Activated naive CD8-positive, alpha-beta T cell treated with anti-CD3 and anti-CD28 coated beads, Interleukin-2, amount 10 ng/mL, durations not matched to agents 7 days and 5 days (primary cell): ENCODE measurements around the gene HDAC8. TPM values are rescaled to one million over a fixed set of nuclear protein-coding genes. Genes with fewer than 3 reads are reported as not detected.
"Not testable (repeated sequence)": the region's sequence is repeated elsewhere in the genome, so short reads cannot be mapped to it uniquely, and the experiment has no call there.

Experiments
- ATAC-seq: fragments of 150-1000 bp; cut with Tn5 transposase; one replicate; pipeline ENCODE4 v1.10.0; 2021; ENCODE audit warnings: low read depth, moderate library complexity
- POLR2A ChIA-PET: fragments of 350-600 bp; sonication (Branson Sonifier 250); formaldehyde crosslinking; loops from one replicate; lab custom pipeline; 2021; ENCODE audit warnings: antibody characterized with exemption; lab: Charles Lee
- DNase-seq: peaks from one replicate; pipeline ENCODE4 v3.0.0; 2021
- H3K27ac Mint-ChIP-seq: one replicate; pipeline ENCODE4 v1.8.0; 2022; ENCODE audit warnings: mild to moderate bottlenecking, mixed read lengths
- H3K27me3 Mint-ChIP-seq: one replicate; pipeline ENCODE4 v1.8.0; 2022; ENCODE audit warnings: mild to moderate bottlenecking, moderate library complexity, mixed read lengths
- H3K36me3 Mint-ChIP-seq: one replicate; pipeline ENCODE4 v1.8.0; 2021; ENCODE audit warnings: mild to moderate bottlenecking, mixed read lengths
- H3K4me1 Mint-ChIP-seq: one replicate; pipeline ENCODE4 v1.8.0; 2021; ENCODE audit warnings: mixed read lengths
- H3K4me3 Mint-ChIP-seq: one replicate; pipeline ENCODE4 v1.8.0; 2022; ENCODE audit warnings: mild to moderate bottlenecking, moderate library complexity, mixed read lengths
- H3K9me3 Mint-ChIP-seq: one replicate; pipeline ENCODE4 v1.8.0; 2021; ENCODE audit warnings: mixed read lengths
- total RNA-seq, 2 experiments: library from RNA; stranded (reverse); gene quantifications; one replicate each; pipeline ENCODE4 v1.2.3, GENCODE V29; 2021

The HDAC8 gene
- total RNA-seq, 2 experiments from 2014 or later = 25.2 to 25.5 TPM

GRCh38 chrX:72346302-72346949 lies 226.2 kb downstream of the HDAC8 start:
- Mint-ChIP-seq H3K27ac (no peak overlapping the region), H3K27me3 (no peaks in the 10 kb centered on the region), H3K36me3 (peaks cover 3% of the 10 kb centered on the region), H3K4me1 (no peaks in the 10 kb centered on the region), H3K9me3 (no peaks in the 10 kb centered on the region), H3K4me3 (no peak overlapping the region)
- ATAC-seq = no peak
- no peak for DNase-seq
- POLR2A ChIA-PET = no interaction called here

DNA sequence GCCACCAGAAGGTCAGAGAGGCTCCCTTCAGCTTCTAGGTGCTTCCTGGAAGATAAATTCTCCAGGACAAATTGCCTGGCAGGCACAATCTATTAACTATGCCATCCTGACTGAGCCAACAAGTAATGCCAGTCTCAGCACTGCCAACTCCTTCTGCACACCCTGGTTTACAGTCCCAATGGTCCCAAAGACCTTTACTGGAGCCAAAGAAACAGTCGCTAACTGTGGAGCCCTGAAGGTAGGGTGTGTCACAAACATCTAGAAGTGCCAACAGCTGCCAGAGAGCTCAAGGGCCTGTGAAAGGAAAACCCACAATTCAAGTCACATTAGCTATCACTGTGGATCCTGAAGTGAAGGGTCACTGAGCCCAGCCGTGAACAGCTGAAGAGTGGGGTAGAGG lies 232.0 kb downstream of the HDAC8 start:
- POLR2A ChIA-PET = no interaction called here
- no peaks in the 10 kb centered on the region for H3K4me1 Mint-ChIP-seq

DNA sequence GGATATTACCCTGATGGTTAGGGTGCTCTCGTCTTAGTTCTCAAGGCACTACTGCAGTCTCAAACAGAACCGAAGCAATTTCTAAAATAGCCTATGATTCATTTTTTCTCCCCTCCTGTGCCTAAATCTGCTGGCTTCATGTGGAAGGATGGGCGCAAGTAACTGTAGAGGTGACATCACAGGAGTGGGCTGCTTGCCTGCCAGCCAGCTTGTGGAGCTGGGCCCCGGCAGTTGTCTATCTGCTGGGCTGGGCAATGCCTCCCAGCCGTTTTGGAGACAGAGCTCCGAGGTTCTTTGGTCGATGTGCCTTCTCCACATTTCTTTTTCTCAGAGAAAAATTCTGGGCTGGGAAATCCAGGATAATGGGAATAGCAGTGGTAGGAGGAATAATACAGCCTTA lies 232.6 kb downstream of the HDAC8 start:
- no peaks in the 10 kb centered on the region for H3K27me3 Mint-ChIP-seq
- H3K27ac Mint-ChIP-seq = no peak overlapping the region
- no peak overlapping the region for H3K4me3 Mint-ChIP-seq
- H3K36me3 Mint-ChIP-seq = peaks cover 10% of the 10 kb centered on the region
- no peak for DNase-seq
- ATAC-seq = no peak
- no peaks in the 10 kb centered on the region for H3K4me1 Mint-ChIP-seq
- no peaks in the 10 kb centered on the region for H3K9me3 Mint-ChIP-seq
- POLR2A ChIA-PET = no interaction called here

More for the DNA sequence above, 232.0 kb downstream of the HDAC8 start:
- Mint-ChIP-seq H3K9me3 (no peaks in the 10 kb centered on the region), H3K36me3 (peaks cover 7% of the 10 kb centered on the region), H3K4me3 (no peak overlapping the region), H3K27me3 (no peaks in the 10 kb centered on the region), H3K27ac (no peak overlapping the region)
- DNase-seq = no peak
- no peak for ATAC-seq

- no peak for DNase-seq
- H3K9me3 Mint-ChIP-seq = peaks cover 2% of the 10 kb centered on the region
- ATAC-seq = no peak
- peaks cover 2% of the 10 kb centered on the region for H3K4me1 Mint-ChIP-seq
- H3K36me3 Mint-ChIP-seq = peaks cover 9% of the 10 kb centered on the region
- no peak overlapping the region for H3K4me3 Mint-ChIP-seq
- no peak overlapping the region for H3K27ac Mint-ChIP-seq
- no peaks in the 10 kb centered on the region for H3K27me3 Mint-ChIP-seq
- POLR2A ChIA-PET = no interaction called here
Observed at GRCh38 chrX:72330131-72330530, 242.5 kb downstream of the HDAC8 start.

DNA sequence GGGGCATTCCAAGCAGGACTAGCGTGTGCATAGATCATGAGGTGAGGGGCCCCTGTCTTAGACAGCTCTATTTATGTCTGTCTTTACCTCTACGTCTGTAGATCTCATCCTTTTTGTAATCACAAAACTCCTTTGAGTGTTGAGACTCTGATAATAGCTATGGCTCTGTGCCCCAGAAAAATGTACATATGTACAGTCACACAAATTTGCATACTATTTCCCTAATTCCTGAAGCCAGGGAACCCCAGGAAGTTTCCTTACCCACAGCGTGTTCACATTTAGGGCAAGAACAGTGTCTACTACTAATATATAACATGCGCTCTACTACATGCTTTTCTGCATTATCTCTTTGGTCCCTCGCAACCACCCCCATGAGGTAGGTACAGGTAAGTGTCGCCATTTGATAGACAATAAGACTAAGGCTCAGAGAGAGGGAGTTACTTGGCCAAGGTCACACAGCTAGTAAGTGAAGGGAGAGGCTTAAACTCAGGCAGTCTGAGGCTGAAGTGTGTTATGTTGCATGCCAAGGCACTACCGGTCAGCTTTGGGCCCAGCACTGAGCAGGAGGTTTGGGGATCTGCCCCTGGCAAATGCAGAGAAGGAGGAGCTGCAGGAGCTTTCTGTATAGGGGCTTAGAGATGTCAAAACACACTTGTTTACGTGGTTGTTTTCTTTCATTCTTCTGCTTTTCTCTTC lies 245.9 kb downstream of the HDAC8 start:
- ATAC-seq (no peak), DNase-seq (no peak)
- POLR2A ChIA-PET = no interaction called here
- Mint-ChIP-seq H3K4me1 (peaks cover 1% of the 10 kb centered on the region), H3K27ac (no peak overlapping the region), H3K9me3 (peaks cover 2% of the 10 kb centered on the region), H3K4me3 (no peak overlapping the region), H3K36me3 (peaks cover 6% of the 10 kb centered on the region), H3K27me3 (no peaks in the 10 kb centered on the region)

GRCh38 chrX:72319651-72320050 lies 253.0 kb downstream of the HDAC8 start:
- H3K36me3 Mint-ChIP-seq, H3K4me1 Mint-ChIP-seq, ATAC-seq, H3K27me3 Mint-ChIP-seq, H3K9me3 Mint-ChIP-seq, H3K4me3 Mint-ChIP-seq, DNase-seq, POLR2A ChIA-PET, H3K27ac Mint-ChIP-seq: not testable (repeated sequence)

DNA sequence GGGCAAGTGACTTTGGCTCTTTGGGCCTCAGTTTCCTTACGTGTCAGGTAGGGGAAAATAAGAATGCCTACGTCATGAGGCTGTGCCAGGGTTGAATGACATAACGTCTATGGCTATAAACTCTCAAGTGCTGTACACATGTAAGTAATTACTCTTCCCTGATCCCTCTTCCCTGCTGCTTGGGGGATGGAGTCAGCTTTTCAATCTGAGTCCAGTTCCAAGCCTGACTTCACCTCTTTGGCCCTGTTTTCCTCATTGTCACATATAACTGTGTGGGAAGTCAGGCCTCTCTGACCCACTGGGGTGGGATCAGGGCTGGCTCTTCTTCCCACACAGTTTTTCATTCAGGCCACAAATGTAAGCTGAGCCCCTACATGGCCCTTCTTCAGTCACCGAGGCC lies 255.5 kb downstream of the HDAC8 start:
- Mint-ChIP-seq H3K27me3 (peaks cover 1% of the 10 kb centered on the region), H3K27ac (no peak overlapping the region), H3K9me3 (no peaks in the 10 kb centered on the region), H3K4me3 (no peak overlapping the region), H3K4me1 (no peaks in the 10 kb centered on the region), H3K36me3 (no peaks in the 10 kb centered on the region)
- ATAC-seq (no peak), DNase-seq (no peak)
- POLR2A ChIA-PET = no interaction called here

GRCh38 chrX:72316408-72317110 lies 256.1 kb downstream of the HDAC8 start:
- H3K4me3 Mint-ChIP-seq = no peak overlapping the region
- DNase-seq = no peak
- no peak overlapping the region for H3K27ac Mint-ChIP-seq
- H3K4me1 Mint-ChIP-seq = no peaks in the 10 kb centered on the region
- no peaks in the 10 kb centered on the region for H3K36me3 Mint-ChIP-seq
- no peaks in the 10 kb centered on the region for H3K9me3 Mint-ChIP-seq
- POLR2A ChIA-PET = no interaction called here
- peaks cover 1% of the 10 kb centered on the region for H3K27me3 Mint-ChIP-seq
- ATAC-seq = no peak

DNA sequence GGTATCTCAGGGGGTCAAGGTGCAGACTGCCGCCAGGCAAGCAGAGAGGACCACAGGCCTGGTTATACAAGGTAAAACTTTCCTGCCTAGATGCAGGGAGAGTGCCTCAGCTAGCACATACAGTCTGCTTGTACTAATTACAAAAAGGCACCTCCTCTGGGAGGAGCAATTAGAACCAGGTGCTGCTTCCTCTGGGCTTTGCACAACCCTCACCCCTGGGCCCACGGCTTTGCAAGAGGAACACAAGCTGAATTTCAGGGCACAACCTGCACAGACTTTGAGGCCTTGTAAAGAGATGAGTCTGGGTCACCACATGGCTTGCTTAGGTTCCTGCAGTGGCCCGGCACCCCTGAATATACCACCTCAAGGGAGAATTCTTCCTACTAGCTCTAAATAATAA lies 257.8 kb downstream of the HDAC8 start:
- Mint-ChIP-seq H3K4me3 (no peak overlapping the region), H3K36me3 (no peaks in the 10 kb centered on the region), H3K9me3 (no peaks in the 10 kb centered on the region), H3K27me3 (peaks cover 2% of the 10 kb centered on the region), H3K4me1 (no peaks in the 10 kb centered on the region), H3K27ac (no peak overlapping the region)
- no peak for ATAC-seq
- DNase-seq = no peak
- POLR2A ChIA-PET = no interaction called here

- Mint-ChIP-seq H3K4me3 (no peak overlapping the region), H3K27me3 (peaks cover 10% of the 10 kb centered on the region), H3K9me3 (no peaks in the 10 kb centered on the region), H3K27ac (no peak overlapping the region), H3K36me3 (no peaks in the 10 kb centered on the region), H3K4me1 (no peaks in the 10 kb centered on the region)
- POLR2A ChIA-PET = interaction anchor here (0.6 kb wide), 1 partner anchor 258 kb away, joined by 4 read pairs; no protein-coding TSS in a partner anchor
- ATAC-seq = no peak
- no peak for DNase-seq
Observed at GRCh38 chrX:72313707-72314641, 258.7 kb downstream of the HDAC8 start.

- Mint-ChIP-seq H3K9me3 (no peaks in the 10 kb centered on the region), H3K4me3 (no peak overlapping the region), H3K27ac (no peak overlapping the region), H3K4me1 (peaks cover 2% of the 10 kb centered on the region), H3K36me3 (no peaks in the 10 kb centered on the region), H3K27me3 (peaks cover 20% of the 10 kb centered on the region)
- POLR2A ChIA-PET = no interaction called here
- ATAC-seq (no peak), DNase-seq (no peak)
Observed at GRCh38 chrX:72312311-72312940, 260.2 kb downstream of the HDAC8 start.

- Mint-ChIP-seq H3K36me3 (no peaks in the 10 kb centered on the region), H3K4me1 (peaks cover 9% of the 10 kb centered on the region), H3K27me3 (peaks cover 41% of the 10 kb centered on the region), H3K27ac (no peak overlapping the region), H3K4me3 (no peak overlapping the region), H3K9me3 (no peaks in the 10 kb centered on the region)
- ATAC-seq (no peak), DNase-seq (no peak)
- POLR2A ChIA-PET = no interaction called here
Observed at GRCh38 chrX:72309297-72310071, 263.2 kb downstream of the HDAC8 start.
